SK-N-SH (cell line): ENCODE data around the gene SQOR. TPM values are rescaled to one million over a fixed set of nuclear protein-coding genes. Genes with fewer than 3 reads are reported as not detected.

Experiments used
- CTCF ChIA-PET: fragments of 300-600, 350-600 bp; formaldehyde crosslinking; extraction: SDS; loops from one replicate; lab custom pipeline; 2021; lab: Yijun Ruan, JAX
- POLR2A ChIA-PET: fragments of 350-600 bp; sonication (Branson Sonifier 250); formaldehyde crosslinking; extraction: SDS; loops from one replicate; lab custom pipeline; 2020; ENCODE audit warnings: antibody characterized with exemption, inconsistent platforms; lab: Yijun Ruan, JAX
- DNase-seq: peaks from one replicate; pipeline ENCODE4 v3.0.0; 2012
- H2AFZ ChIP-seq: fragments of 200-600 bp; sonication (generic); 2 replicates; pipeline ENCODE4 v1.8.1; 2016; ENCODE audit warnings: antibody characterized with exemption, mild to moderate bottlenecking, low read depth
- H3F3A ChIP-seq: fragments of 200-600 bp; sonication (generic); replicated peaks from 2 replicates; pipeline ENCODE3; 2016; ENCODE audit warnings: antibody characterized with exemption, mild to moderate bottlenecking; ENCODE audit not compliant: insufficient read depth
- H3K27ac ChIP-seq, 2 experiments: fragments of 200-500 bp in 1 of 2; fragments of 200-600 bp in 1 of 2; sonication (Bioruptor generic) in 1 of 2; sonication (generic), shearing (Covaris generic) in 1 of 2; 2 replicates each; pipeline versions ENCODE4 v1.5.1 to v1.6.1; 2014 to 2016; ENCODE audit warnings: low read depth in 2 of 2, inconsistent platforms in 1 of 2, low read length in 1 of 2, mild to moderate bottlenecking in 1 of 2, mixed read lengths in 1 of 2
- H3K27me3 ChIP-seq: fragments of 200-600 bp; sonication (generic), shearing (Covaris generic); 2 replicates; pipeline ENCODE4 v1.6.1; 2016; ENCODE audit warnings: mixed run types; ENCODE audit not compliant: insufficient read depth
- H3K36me3 ChIP-seq, 2 experiments: fragments of 200-500 bp in 1 of 2; fragments of 200-600 bp in 1 of 2; sonication (Bioruptor generic) in 1 of 2; sonication (generic) in 1 of 2; replicated peaks in 1 of 2; 2 replicates each; pipeline versions ENCODE3 to v1.5.1; 2014 to 2016; ENCODE audit warnings: low read length in 1 of 2, mild to moderate bottlenecking in 1 of 2; ENCODE audit not compliant: insufficient read depth in 2 of 2, control insufficient read depth in 1 of 2
- H3K4me1 ChIP-seq, 2 experiments: fragments of 200-500 bp in 1 of 2; fragments of 200-600 bp in 1 of 2; sonication (Bioruptor generic) in 1 of 2; sonication (generic), shearing (Covaris generic) in 1 of 2; 2 replicates each; pipeline versions ENCODE4 v1.5.1 to v1.6.1; 2014 to 2016; ENCODE audit warnings: low read depth in 1 of 2, low read length in 1 of 2, mixed run types in 1 of 2; ENCODE audit not compliant: insufficient read depth in 2 of 2, control insufficient read depth in 1 of 2
- H3K4me2 ChIP-seq: fragments of 200-600 bp; sonication (generic), shearing (Covaris generic); 2 replicates; pipeline ENCODE4 v1.6.1; 2017; ENCODE audit warnings: mixed run types
- H3K4me3 ChIP-seq, 2 experiments: fragments of 200-500 bp in 1 of 2; fragments of 200-600 bp in 1 of 2; sonication (Bioruptor generic) in 1 of 2; sonication (generic), shearing (Covaris generic) in 1 of 2; 2 replicates each; pipeline versions ENCODE4 v1.5.1 to v1.8.1; 2014 to 2016; ENCODE audit warnings: low read depth in 2 of 2, inconsistent platforms in 1 of 2, low read length in 1 of 2, mild to moderate bottlenecking in 1 of 2, mixed read lengths in 1 of 2, moderate library complexity in 1 of 2
- H3K79me2 ChIP-seq: fragments of 200-600 bp; sonication (generic); 2 replicates; pipeline ENCODE4 v1.8.1; 2017; ENCODE audit warnings: mild to moderate bottlenecking; ENCODE audit not compliant: insufficient read depth
- H3K9ac ChIP-seq: fragments of 200-600 bp; sonication (generic); 2 replicates; pipeline ENCODE4 v1.6.1; 2017; ENCODE audit warnings: mixed run types
- H3K9me2 ChIP-seq: fragments of 200-600 bp; sonication (generic); 2 replicates; pipeline ENCODE4 v1.6.1; 2017; ENCODE audit warnings: mixed run types
- H3K9me3 ChIP-seq: fragments of 200-600 bp; sonication (generic); 2 replicates; pipeline ENCODE4 v1.6.1; 2017; ENCODE audit warnings: mixed run types, mild to moderate bottlenecking, moderate library complexity
- H4K20me1 ChIP-seq: fragments of 200-600 bp; sonication (generic); 2 replicates; pipeline ENCODE4 v1.6.1; 2017; ENCODE audit warnings: mild to moderate bottlenecking, mixed run types; ENCODE audit not compliant: insufficient read depth
- CHD2 ChIP-seq: fragments of 150-350 bp; IDR thresholded peaks from 2 replicates; pipeline ENCODE4 v1.6.1; 2018; ENCODE audit warnings: low read length; ENCODE audit not compliant: partially characterized antibody
- ELF1 ChIP-seq: IDR thresholded peaks from 2 replicates; pipeline ENCODE4 v1.4.0; 2012
- EP300 ChIP-seq, 2 experiments: IDR thresholded peaks; 2 replicates each; pipeline versions ENCODE4 v1.4.0 to v1.6.1; 2012; ENCODE audit warnings: borderline replicate concordance in 1 of 2, low read depth in 1 of 2, low read length in 1 of 2
- FOSL2 ChIP-seq: IDR thresholded peaks from 2 replicates; pipeline ENCODE4 v1.4.0; 2012; ENCODE audit warnings: low read depth, mild to moderate bottlenecking, moderate library complexity, borderline replicate concordance
- FOXJ3 ChIP-seq: sonication (generic); formaldehyde crosslinking; IDR thresholded peaks from 2 replicates; pipeline ENCODE4 v1.5.1; 2020; ENCODE audit warnings: mild to moderate bottlenecking, missing genetic modification reagents
- IRF3 ChIP-seq: fragments of 150-350 bp; IDR thresholded peaks from 2 replicates; pipeline ENCODE4 v1.6.1; 2016; ENCODE audit warnings: mild to moderate bottlenecking, low read depth, low read length
- JUND ChIP-seq: IDR thresholded peaks from 2 replicates; pipeline ENCODE4 v1.4.0; 2012
- MAX ChIP-seq: IDR thresholded peaks from 2 replicates; pipeline ENCODE4 v1.4.0; 2012; ENCODE audit warnings: low read depth
- NFIC ChIP-seq: IDR thresholded peaks from 2 replicates; pipeline ENCODE4 v1.4.0; 2012; ENCODE audit warnings: borderline replicate concordance
- PBX3 ChIP-seq: IDR thresholded peaks from 2 replicates; pipeline ENCODE4; 2012
- RAD21 ChIP-seq: IDR thresholded peaks from 2 replicates; pipeline ENCODE4 v1.6.1; 2012; ENCODE audit warnings: mild to moderate bottlenecking, low read length
- RFX5 ChIP-seq: IDR thresholded peaks from 2 replicates; pipeline ENCODE4 v1.6.1; 2012; ENCODE audit warnings: mild to moderate bottlenecking, improper control_type of control experiment, low read length
- RXRA ChIP-seq: IDR thresholded peaks from 2 replicates; pipeline ENCODE4 v1.4.0; 2012; ENCODE audit warnings: low read depth, mild to moderate bottlenecking, borderline replicate concordance
- SMC3 ChIP-seq: IDR thresholded peaks from 2 replicates; pipeline ENCODE4 v1.6.1; 2012; ENCODE audit warnings: low read depth, low read length, improper control_type of control experiment
- TEAD4 ChIP-seq: IDR thresholded peaks from 2 replicates; pipeline ENCODE4 v1.4.0; 2012; ENCODE audit warnings: mild to moderate bottlenecking, borderline replicate concordance; ENCODE audit not compliant: insufficient read depth
- USF1 ChIP-seq: IDR thresholded peaks from 2 replicates; pipeline ENCODE4 v1.4.0; 2012; ENCODE audit warnings: low read depth, borderline replicate concordance
- USF2 ChIP-seq: fragments of 150-350 bp; IDR thresholded peaks from 2 replicates; pipeline ENCODE4 v1.6.1; 2017; ENCODE audit warnings: antibody characterized with exemption, low read length, low read depth, borderline replicate concordance
- YY1 ChIP-seq: IDR thresholded peaks from 2 replicates; pipeline ENCODE4 v1.4.0; 2012; ENCODE audit warnings: low read depth, mild to moderate bottlenecking
- WGBS: methylation state at CpG from one replicate; pipeline ENCODE4 v1.1.6; 2017; ENCODE audit warnings: low lambda C conversion rate; 5-methylcytosine and 5-hydroxymethylcytosine counted together
- polyA plus RNA-seq, 3 experiments: library from polyadenylated mRNA; depleted of rRNA; stranded (reverse); fragments of >200 nt; gene quantifications; 2 replicates each; pipeline ENCODE4 v1.2.3, GENCODE V29; 2012
- TF ChIP-seq, protein P1 (sequence below): IDR thresholded peaks from 2 replicates; pipeline ENCODE4 v1.6.1; 2012; ENCODE audit warnings: mild to moderate bottlenecking, low read depth, low read length, moderate library complexity
- TF ChIP-seq, protein P2 (sequence below): IDR thresholded peaks from 2 replicates; pipeline ENCODE4 v1.4.0; 2012; ENCODE audit warnings: low read depth, borderline replicate concordance

Gene SQOR
- polyA plus RNA-seq, 1 of the 3 experiments (the other 2 are of a cell fraction) = 7.8 TPM

GRCh38 chr15:45731343-45731742, 96.5 kb downstream of the SQOR start:
- no peaks in the 10 kb centered on the region for H4K20me1 ChIP-seq
- H3K4me2 ChIP-seq = no peak overlapping the region
- WGBS = 19% methylated on average over 1 of the region's 1 CpG
- no peaks in the 10 kb centered on the region for H3K79me2 ChIP-seq
- ChIA-PET POLR2A (no interaction called here), CTCF (interaction anchor here (0.8 to 12.6 kb wide), 4 partner anchors 14 to 64 kb away, joined by 3 to 82 read pairs (median 6); no protein-coding TSS in a partner anchor)
- H2AFZ ChIP-seq = no peak overlapping the region
- no peaks in the 10 kb centered on the region for H3K9me3 ChIP-seq
- H3K9ac ChIP-seq = no peak overlapping the region
- H3K4me1 ChIP-seq = peaks cover 0 to 20% of the 10 kb centered on the region in 2 experiments; a peak in 2 of 4 replicates
- TF ChIP-seq MAX = no peak
- no peak for TF ChIP-seq FOSL2
- no peak for TF ChIP-seq IRF3
- no peak for TF ChIP-seq YY1
- no peak for TF ChIP-seq TEAD4
- TF ChIP-seq RAD21 = no peak
- no peak for TF ChIP-seq RFX5
- TF ChIP-seq RXRA = no peak
- TF ChIP-seq ELF1 = no peak
- no peak for TF ChIP-seq SMC3
- no peak for TF ChIP-seq CHD2
- no peak for TF ChIP-seq USF2
- TF ChIP-seq, protein P1, sequence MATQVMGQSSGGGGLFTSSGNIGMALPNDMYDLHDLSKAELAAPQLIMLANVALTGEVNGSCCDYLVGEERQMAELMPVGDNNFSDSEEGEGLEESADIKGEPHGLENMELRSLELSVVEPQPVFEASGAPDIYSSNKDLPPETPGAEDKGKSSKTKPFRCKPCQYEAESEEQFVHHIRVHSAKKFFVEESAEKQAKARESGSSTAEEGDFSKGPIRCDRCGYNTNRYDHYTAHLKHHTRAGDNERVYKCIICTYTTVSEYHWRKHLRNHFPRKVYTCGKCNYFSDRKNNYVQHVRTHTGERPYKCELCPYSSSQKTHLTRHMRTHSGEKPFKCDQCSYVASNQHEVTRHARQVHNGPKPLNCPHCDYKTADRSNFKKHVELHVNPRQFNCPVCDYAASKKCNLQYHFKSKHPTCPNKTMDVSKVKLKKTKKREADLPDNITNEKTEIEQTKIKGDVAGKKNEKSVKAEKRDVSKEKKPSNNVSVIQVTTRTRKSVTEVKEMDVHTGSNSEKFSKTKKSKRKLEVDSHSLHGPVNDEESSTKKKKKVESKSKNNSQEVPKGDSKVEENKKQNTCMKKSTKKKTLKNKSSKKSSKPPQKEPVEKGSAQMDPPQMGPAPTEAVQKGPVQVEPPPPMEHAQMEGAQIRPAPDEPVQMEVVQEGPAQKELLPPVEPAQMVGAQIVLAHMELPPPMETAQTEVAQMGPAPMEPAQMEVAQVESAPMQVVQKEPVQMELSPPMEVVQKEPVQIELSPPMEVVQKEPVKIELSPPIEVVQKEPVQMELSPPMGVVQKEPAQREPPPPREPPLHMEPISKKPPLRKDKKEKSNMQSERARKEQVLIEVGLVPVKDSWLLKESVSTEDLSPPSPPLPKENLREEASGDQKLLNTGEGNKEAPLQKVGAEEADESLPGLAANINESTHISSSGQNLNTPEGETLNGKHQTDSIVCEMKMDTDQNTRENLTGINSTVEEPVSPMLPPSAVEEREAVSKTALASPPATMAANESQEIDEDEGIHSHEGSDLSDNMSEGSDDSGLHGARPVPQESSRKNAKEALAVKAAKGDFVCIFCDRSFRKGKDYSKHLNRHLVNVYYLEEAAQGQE = no peak
- no peak for TF ChIP-seq EP300 (IDR thresholded peaks at IDR 0.05; ENCODE audit: borderline replicate concordance in 1 of 2, low read depth in 1 of 2, low read length in 1 of 2)
- no peak for TF ChIP-seq NFIC
- TF ChIP-seq PBX3 = no peak
- TF ChIP-seq USF1 = no peak
- TF ChIP-seq FOXJ3 (CRISPR knock-in tag) = no peak
- no peak for TF ChIP-seq JUND
- TF ChIP-seq, protein P2, sequence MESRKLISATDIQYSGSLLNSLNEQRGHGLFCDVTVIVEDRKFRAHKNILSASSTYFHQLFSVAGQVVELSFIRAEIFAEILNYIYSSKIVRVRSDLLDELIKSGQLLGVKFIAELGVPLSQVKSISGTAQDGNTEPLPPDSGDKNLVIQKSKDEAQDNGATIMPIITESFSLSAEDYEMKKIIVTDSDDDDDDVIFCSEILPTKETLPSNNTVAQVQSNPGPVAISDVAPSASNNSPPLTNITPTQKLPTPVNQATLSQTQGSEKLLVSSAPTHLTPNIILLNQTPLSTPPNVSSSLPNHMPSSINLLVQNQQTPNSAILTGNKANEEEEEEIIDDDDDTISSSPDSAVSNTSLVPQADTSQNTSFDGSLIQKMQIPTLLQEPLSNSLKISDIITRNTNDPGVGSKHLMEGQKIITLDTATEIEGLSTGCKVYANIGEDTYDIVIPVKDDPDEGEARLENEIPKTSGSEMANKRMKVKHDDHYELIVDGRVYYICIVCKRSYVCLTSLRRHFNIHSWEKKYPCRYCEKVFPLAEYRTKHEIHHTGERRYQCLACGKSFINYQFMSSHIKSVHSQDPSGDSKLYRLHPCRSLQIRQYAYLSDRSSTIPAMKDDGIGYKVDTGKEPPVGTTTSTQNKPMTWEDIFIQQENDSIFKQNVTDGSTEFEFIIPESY = no peak
- no peaks in the 10 kb centered on the region for H3F3A ChIP-seq
- no peak overlapping the region for H3K4me3 ChIP-seq
- no peaks in the 10 kb centered on the region for H3K9me2 ChIP-seq
- no peak for DNase-seq
- H3K27me3 ChIP-seq = 0 out of 2 replicates have a peak, but pooled peaks cover 8% of the 10 kb centered on the region
- H3K27ac ChIP-seq = no peak overlapping the region
- no peaks in the 10 kb centered on the region for H3K36me3 ChIP-seq
